Inflammatory macrophage (primary cell): ENCODE data around the gene TEX19.
"Not testable (repeated sequence)": the region's sequence is repeated elsewhere in the genome, so short reads cannot be mapped to it uniquely, and the experiment has no call there.

Source experiments
- DNase-seq, 2 donors: peaks; one replicate each; pipeline ENCODE4 v3.0.0-alpha.2; 2020 to 2022

TEX19 gene

DNA sequence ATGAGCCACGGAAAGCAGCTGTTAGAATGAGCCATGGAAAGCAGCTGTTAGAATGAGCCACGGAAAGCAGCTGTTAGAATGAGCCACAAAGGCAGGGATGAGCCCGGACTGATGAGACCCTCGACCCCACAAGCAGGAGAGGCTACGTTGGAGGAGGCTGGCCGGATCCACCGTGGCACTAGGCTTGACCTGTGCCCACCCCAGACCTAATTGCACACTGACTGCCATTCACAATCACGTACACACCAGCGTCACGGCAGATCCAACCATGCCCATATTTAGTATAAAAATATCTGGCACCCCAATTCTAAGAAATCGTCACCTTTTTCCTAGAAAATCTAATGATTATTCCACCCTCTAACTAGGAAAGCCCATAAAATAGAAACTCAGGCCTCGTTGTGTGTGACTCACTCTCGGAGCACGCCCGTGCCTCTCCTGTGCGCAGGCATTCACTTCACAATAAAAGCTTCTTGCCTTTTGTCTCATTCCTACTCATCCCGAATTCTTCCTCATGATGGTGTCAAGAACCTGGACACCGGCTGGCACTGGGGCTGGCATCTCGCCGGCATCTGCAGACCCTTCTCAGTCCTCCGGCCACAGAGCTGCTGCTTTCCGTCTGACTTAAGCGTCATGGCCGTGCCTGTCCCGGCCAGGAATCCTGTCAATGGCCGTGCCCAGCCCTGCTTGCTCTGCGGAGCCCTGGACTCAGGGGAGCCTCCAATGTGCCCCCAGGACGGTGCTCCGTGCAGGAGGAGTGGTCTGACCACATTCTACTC, 20.0 kb upstream of the TEX19 start:
- DNase-seq: no peak

DNA sequence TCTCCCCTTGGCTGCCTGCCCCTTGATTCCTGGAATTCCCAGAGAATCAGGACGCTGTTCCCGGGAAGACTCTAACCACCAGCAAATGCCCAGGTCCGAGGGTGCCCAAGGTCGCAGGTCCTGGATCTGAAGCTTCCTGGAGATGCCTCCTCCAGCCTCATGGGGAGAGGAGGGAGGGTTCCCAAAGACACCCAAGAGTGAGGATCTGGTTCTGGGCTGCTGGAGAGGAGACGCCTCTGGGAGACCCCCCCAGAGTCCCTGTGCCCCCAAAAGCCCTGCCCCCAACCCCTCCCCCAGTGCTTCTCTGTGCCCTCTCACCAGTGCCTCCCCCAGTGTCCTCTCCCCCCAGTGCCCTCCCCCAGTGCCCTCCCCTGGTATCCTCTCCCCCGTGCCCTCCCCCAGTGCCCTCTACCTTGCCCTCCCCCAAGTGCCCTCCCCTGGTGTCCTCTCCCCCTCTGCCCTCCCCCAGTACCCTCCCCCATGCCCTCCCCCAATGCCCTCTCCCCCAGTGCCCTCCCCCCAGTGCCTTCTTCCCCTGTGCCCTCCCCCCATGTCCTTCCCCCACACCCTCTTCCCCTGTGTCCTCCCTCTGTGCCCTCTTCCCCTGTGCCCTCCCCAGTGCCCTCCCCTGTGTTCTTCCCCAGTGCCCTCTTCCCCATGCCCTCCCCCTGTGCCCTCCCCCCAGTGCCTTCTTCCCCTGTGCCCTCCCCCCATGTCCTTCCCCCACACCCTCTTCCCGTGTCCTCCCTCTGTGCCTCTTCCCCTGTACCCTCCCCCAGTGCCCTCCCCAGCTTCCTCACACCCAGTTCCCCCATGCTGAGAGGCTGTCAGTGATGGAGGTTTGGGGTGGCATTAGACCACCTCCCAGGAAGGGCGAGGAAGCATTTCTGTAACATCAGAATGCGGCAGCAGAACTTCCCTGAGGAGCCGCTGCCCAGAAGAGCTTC, 19.1 kb upstream of the TEX19 start:
- DNase-seq: peak in 1 of 2 donors; percentile 13

DNA sequence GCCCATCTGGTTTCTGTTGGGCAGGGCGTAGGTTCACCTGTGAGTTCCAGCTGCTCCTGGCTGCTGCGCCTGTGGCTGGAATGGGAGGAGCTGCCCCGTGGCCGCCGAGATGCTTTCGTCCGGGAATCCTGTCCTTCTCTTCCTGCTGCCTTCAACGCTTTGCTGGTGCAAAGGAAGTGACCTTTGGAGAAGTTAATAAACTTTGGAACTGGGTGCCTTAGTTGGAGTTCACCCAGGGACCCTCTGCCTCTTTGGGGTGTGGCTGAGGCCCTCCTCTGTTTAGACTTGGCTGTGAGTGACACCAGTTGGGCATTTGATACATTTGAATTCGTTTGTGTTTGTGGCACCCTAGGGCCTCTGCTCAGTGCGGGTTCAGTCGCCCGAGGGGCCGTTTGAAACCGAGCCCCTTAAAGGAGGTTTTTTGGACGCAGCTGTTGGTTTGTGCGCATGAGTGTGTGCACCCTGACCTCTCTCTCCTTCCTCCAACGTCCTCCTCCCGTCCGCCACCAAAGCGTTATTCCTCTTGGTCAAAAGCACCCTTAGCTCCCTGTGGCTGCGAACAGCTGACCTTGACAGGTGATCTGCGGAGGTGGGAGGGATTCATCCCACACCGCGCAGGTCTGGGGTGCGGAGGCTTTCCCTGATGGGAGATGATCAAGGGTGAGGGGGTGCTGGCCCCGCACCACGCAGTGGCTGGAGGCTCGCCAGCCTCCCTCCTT, 16.5 kb upstream of the TEX19 start:
- DNase-seq: no peak

DNA sequence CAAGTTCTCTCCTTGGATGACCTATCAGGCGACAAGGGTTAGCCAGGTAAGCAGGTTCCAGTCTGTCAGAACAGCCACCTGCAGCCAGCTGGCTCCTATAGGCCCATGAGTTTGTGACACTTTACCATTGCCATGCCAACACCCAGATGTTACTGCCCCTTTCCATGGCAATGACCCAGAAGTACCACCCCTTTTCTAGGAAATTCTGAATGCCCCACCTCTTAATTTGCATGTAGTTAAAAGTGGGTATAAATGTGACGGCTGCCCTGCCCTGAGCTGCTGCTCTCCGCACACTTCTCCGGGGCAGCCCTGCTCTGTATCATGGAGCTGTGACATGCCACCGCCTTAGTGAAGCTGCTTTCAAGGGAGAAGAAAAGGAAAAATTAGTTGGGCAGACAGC, 15.5 kb upstream of the TEX19 start:
- no peak for DNase-seq

DNA sequence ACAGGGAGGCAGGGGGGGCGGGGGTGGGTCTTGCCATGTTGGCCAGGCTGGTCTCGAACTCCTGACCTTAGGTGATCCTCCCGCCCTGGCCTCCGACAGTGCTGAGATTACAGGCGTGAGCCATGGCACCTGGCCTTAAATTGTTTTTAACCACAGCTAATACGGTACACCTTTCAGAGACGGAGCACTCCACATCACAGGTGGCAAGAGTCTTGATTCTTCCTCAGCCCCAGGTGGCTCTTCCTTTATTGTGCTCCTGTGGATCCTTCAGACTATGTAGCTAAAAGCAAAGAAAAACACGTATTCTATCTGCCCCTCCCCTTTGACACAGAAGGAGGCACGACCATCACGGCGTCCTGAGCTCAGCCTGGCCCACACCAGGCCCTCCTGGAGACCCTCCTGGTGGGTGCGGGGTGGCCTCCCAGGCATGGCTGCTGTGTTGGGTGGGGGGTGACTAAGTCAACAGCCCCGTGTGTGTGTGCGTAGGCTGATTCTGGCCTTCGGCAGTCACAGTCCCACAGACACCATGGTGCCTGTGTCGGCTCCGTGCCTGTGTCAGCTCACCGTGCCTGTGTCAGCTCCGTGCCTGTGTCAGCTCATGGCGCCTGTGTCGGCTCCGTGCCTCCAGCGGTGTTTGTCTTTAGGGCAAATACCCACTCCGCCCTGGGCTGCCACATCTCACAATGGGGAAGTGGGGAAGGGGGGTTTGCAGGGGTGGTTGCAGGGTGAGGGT, 14.7 kb upstream of the TEX19 start:
- no peak for DNase-seq

DNA sequence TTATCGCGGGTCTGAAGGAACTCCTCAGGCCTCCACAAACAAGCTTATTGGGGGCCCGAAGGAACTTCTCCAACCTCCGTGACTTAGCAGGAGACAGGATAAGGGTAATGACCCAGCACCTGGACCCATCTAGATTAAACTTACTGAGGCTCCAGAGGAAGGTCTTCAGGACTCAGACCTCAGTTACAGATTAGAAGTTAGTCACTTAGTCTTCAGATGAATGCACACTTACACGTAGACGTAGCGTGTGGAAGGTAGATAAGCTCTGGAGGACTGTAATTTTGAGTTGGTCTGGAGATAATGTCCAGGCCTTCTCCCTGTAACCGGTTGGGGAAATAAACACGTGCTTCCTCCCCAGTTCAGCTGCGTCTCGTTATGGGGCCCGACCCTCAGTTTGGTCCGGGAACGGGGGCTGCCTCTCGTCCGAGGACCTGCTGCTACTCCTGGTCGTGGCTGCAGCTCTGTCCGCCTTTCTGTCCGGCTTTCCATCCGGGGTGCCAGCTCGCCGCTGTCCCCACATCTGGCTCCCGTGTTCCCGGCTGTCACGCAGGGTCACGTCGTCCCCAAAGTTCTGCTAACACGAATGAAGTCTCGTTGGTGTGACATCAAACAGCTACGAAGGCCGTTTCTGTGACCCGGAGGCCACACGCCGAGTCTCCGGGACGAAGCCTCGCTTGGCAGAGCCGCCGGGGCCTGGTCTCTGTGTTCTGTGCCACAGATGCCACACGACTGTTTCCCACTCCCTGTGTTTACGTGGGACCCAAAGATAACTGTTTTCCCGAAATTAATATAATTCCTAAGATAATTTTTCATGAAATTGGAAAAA, 13.7 kb upstream of the TEX19 start:
- no peak for DNase-seq

DNA sequence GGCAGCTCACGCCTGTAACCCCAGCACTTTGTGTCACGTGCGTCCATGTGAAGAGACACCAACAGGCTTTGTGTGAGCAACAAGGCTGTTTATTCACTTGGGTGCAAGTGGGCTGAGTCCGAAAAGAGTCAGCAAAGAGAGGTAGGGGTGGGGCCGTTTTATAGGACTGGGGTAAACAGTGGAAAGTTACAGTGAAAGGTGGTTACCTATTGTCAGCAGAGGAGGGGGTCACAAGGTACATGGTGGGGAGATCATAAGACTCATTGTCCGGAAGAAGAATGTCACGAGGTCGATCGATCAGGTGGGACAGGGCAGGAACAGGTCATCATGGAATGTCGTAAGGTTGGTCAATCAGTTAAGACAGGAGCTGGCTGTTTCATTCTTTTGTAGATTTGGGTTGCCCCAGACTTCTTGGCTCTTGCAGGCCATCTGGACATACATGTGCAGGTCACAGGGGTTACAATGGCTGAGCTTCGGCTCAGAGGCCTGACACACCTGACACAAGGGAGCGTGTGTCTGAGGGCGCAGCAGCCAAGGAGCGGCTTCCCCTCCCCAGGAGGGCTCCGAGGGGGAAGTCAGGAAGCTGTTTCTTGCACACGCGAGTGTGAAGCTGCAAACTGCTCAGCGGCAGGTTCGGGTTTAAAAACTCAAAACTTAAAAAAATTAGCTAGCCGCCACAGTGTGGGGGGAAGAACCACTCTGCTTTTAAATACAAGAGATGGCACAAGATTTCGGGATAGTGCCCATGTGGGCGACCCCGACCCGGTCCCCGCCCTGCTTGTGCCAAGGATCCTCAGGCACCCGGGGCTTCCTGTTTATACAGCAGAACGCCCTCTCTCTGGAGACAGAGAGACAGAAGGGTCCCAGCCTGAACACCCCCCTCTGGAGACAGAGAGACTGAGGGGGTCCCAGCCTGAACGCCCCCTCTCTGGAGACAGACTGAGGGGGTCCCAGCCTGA, 12.4 kb upstream of the TEX19 start:
- peak in 1 of 2 donors; percentile 33 for DNase-seq

DNA sequence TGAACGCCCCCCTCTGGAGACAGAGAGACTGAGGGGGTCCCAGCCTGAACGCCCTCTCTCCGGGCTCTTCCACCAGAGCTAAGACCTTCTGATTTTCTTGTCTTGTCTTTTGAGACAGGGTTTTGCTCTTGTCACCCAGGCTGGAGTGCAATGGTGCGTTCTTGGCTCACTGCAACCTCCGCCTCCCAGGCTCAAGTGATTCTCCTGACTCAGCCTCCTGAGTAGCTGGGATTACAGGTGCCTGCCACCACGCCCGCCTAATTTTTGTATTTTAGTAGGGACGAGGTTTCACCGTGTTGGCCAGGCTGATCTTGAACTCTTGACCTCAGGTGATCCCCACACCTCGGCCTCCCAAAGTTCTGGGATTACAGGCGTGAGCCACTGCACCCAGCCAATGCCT, 11.1 kb upstream of the TEX19 start:
- not testable (repeated sequence) for DNase-seq

DNA sequence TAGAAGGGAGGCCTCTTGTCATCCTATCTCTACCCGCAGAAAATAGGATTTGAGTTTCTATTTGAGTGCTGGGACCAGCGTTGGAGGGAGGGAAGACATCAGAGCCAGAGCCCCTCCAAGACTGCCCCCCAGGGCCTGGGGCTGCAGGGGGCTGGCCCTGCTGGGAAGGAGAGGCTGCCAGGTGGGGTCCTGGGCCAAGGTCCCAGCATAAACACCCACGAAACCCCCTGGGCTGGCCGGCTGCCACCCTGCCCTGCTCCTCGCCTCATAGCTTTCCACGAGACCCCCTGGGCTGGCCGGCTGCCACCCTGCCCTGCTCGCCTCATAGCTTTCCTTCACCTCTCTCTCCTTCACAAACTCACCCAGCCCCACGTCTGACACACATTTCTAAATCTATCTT, 10.6 kb upstream of the TEX19 start:
- no peak for DNase-seq

DNA sequence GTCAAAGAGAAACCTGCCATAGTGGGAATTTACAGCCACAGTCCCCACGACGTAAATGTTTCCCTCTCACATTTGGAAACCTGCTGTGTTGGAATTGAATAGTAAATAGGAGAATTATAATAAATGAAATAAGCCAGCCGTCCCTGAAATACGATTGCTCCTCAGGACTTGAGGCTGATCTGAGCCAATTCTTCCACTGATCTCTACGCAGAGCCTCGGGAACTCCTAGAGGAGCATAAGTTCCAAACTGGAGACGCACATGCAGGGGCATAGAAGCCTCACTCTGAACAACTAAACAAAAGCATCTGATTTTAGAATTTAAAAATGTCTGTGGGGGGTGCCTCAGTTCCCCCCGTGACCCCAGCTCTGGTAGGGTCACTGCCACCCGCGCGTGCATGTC, 10.2 kb upstream of the TEX19 start:
- no peak for DNase-seq

DNA sequence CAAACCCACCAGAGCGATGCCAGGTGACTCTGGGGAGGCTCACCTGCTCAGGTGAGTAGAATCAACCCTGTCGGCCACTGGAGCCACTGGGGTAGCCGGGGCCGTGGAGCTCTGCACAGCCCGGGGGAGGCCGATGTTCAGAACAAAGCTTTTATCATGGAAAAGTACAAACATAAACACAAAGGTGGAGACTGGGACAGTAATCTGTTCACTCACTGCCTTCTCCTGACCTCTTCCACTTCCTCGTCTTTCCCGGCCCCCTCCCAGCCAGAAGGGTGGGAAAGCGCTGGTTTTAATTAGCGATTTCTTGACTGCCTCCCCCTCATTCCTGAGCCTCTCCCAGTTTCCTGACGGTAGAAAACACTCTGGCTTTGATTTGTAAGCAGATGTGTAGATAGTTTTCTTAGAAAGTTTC, 9.8 kb upstream of the TEX19 start:
- no peak for DNase-seq

DNA sequence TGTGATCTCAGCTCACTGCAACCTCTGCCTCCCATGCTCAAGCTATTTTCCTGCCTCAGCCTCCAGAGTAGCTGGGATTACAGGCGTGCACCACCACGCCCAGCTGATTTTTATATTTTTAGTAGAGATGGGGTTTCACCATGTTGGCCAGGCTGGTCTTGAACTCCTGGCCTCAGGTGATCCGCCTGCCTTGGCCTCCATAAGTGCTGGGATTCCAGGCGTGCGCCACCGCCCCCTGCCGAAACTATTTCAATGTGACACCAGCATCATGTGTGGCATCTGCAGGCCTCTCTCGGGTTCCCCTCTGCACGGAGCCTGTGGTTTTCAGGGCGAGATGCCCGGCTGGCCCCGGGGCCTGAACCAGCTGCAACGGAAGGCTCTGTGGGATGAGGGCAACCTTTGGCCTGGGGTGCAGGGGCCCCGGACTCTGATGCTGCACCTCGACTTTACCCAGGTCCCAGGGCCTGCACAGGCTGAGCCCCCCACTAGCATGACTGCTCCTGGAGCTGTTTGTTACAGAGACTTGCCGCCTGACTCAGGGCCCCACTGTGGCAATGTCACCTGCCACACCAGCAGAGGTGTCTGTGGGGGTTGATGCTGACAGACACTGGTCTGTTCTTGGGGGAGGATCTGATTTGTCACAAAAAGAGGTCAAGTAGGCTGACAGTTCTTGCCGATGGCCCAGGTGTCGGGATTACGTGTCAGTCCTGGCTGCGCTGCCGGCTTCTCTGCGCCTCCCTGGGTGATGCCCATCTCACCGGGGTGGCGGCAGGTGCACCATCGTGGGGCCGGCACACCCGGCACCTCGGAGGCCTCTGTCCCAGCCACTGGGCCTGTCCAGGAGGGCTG, 8.6 kb upstream of the TEX19 start:
- DNase-seq: peak; percentile 33 to 44

DNA sequence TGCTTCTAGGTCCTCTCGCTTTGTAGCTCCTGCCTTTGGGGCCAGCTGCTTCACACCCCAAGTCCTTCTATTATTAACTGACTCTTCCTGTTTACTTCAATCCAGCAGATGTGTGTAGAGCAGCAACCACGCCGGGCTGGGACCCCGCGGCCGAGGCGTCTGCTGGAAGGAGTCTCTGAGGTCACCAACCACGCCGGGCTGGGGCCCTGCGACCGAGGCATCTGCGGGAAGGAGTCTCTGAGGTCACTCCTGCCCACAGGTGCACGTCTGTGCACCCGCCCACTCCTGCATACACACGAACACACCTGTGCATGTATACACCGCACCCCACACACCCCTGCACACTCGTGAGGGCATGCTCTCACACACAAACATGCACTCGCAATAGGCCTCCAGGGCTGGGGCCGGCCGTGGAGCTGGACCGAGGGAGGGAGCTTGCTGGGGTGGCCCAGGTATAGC, 7.8 kb upstream of the TEX19 start:
- DNase-seq: no peak

DNA sequence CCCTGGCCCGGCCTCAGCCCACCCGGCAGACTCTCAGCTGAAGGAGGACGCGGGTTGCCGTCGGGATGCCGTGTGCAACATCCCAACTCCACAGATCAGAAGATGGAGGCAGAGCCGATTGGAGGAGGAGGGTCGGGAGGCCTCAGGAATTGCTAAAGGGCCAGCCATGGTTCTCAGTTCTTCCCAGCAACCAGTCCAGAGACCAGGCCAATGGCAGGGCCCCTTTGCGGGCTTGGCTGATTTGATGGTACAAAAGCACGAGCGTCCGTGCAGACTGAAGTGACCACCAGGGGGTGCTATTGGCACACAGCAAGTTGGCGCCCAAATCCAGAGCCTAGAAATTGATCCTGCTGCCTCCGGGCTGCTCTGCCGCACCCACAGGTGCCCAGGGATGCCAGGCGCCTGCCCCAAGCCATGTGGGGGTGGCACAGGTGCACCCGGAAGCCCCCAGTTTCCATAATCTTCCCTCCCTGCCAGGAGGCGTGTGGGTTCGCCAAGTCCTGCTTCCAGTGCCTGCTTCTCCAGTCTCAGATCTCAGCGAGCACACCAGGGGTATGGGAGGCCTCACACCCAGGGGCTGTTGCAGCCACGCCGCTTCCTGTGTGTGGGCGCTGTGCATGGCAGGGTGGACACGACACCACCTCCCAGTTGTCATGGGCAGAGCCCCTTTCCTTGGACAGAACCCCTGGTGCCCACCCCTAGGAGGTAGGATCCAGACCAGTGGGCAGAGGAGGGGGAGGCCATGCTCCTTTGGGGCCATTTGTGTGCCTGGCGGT, 7.1 kb upstream of the TEX19 start:
- DNase-seq: peak; percentile 85 to 88

DNA sequence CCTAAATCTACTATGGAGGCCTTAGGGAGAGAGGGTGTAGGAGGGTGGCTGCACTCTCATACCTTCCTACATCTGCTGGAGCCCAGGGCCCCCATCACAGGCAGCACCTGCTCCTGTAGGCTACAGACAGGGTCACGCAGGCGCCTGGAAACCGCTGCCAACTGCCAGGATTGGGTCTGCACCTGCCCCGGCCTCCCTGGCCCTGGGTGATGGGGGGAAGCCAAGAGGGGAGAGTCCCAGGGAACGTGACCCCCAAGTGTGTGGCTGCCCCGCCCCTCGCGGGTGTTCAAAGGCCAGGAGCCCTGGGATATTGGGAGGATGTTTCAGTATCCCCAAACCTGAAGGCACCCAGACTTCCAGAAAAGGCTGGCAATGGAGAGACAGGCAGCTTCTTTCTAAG, 5.6 kb upstream of the TEX19 start:
- no peak for DNase-seq

DNA sequence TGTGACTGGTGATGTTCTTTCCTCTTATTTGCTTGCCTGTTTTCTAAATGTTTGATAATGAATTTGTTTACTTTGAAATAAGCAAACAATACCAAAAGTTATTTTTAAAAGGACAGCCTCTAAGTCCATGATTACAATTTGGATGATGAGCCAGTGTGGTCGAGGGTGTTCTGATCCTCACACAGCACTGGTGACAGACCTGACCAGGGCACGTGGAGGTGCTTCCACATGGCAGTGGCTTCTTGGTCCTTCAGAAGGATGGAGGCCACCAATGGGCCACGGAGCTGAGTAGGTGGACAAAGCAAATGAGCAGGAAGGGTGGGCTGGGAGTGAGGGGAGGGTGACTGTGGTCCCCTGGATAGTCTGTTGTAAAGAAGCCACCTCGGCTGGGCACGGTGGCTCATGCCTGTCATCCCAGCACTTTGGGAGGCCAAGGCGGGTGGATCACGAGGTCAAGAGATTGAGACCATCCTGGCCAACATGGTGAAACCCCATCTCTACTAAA, 4.2 kb upstream of the TEX19 start:
- no peak for DNase-seq

DNA sequence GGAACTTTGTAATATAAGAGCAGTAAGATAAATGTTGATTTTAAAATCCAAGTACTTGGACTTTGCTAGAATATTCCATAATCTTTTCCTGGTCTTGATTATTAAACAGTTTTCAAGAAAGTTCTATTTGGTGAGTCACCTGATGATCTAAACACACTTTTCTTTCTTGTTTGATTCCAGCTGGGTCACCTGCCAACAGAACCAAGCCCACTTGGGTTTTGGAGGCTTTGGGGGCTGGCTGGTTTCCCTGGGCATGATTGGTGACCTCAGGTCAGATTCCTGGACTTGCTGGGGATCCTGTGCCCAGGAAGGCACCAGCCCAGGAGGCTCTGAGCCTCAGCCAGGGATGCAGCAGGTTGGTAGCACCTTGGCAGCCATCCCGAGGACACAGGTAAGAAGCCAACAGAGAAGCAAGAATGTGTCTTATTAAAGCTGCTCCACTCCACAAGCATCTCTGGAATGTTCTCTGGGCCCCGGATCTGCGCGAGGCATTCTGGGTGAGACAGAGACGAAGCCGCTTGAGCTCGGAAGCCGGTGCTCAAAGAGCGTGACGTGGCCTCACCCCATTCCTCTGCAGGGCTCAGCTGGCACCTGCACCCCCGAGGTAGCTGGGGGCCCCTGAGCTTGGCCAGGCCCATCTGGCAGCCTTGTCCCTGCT, 3.1 kb upstream of the TEX19 start:
- DNase-seq: no peak
